GM19463 (cell line): ENCODE measurements around the gene NOL3.
A peak's percentile ranks its signal among the peaks of the same experiment; 100 is the strongest.

Experiments
- ATAC-seq: cut with Tn5 transposase; IDR thresholded peaks from one replicate; pipeline ENCODE4 v1.9.1; 2021; ENCODE audit warnings: mild to moderate bottlenecking, moderate library complexity; ENCODE audit not compliant: unreplicated experiment

The NOL3 gene

DNA sequence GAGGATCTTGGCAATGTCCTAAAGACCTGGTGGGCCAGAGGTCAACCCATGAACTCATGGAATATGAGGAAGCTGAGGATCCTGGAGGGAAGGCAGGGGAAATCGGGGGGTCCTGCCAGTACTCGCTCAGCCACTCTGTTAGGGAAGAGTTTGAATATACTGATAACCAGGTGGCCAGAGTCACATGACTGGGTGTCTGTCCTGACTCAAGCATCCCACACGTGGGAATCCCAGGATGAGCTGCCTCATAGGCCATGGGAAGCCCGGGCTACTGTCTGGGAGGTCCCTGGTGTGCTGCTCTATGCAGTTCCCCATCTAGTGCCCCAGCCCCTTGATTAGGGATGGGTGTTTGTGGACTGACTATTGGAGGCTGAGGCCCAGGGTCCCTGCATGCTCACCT lies 18.0 kb downstream of the NOL3 start:
- no peak for ATAC-seq

DNA sequence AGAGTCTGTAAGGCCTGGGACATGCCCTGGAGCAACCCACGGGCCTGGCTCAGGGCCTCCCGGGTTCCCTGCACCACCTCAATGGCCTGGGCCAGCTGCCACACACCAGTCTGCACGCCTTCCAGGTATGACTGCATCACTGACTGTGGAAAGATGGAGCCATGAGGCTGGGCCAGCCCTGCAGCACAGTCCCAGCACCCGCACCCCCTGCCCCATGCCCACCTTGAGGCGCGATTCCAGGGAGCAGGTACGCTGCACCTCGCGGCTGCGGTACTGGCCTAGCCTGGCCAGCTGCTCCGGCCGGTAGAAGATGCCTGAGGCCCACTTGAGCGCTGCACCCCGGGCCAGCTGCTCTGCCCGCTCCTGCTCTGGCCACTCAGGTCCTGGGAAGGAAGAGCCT lies 18.5 kb downstream of the NOL3 start:
- ATAC-seq: no peak

DNA sequence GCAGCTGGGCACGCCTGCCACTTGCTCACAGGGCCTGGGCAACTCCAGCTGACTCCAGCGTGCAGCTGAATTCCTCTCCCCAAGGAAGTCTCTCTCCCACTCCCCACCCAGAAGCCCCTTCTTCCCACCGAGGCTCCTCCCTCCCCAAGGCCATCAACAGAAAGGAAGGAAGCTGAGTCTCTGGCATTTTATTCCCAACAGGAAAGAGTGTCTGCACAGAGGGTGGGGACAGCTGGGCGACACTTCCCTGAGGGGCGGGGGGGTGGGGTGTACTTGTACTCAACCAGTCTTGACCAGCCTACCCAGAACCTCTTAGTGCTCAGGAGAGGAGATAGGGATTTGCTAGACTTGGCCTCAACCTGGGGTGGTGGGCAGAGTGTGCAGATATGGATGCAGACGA lies 19.7 kb downstream of the NOL3 start, which contains the start of gene EXOC3L1:
TSS of gene EXOC3L1 (minus strand) at position 96 of the 400 bp plus-strand sequence. CDS start 460 bp downstream, outside the sequence.
- ATAC-seq: no peak

DNA sequence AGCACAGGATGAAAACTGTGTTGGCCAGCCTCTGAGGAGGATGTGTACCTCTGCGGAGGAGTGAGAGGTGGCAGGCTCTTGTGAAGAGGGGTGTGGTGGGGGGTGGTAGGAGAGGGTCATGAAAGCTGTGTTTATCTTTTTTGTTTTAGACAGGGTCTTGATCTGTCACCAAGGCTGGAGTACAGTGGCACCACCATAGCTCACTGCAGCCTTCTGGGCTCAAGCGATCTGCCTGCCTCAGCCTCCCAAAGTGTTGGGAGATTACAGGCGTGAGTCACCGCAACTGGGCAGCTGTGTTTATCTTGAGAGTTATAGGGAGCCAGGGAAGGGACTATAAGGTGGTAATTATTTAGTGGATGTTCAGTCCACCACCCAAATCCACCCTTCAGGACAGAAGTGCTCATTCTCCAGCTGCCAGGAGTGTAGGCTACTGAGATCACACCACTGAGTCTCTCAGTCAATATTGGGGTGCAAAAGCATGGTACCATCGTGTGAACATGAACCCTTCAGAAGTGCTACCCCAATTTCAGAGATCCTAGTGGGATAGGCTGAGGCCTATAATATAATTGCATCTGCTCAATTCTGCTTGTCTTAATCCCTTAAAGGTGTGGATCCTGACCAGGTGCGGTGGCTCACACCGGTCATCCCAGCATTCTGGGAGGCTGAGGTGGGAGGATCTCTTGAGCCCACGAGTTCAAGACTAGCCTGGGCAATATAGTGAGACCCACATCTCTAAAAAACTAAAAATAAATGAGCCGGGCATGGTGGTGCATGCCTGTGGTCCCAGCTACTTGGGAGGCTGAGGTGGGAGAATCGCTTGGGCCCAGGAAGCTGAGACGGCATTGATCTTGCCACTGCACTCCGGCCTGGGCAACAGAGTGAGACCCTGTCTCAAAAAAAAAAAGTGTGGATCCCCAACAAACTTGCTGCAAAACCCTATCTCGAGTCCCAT lies 20.4 kb downstream of the NOL3 start:
- no peak for ATAC-seq

DNA sequence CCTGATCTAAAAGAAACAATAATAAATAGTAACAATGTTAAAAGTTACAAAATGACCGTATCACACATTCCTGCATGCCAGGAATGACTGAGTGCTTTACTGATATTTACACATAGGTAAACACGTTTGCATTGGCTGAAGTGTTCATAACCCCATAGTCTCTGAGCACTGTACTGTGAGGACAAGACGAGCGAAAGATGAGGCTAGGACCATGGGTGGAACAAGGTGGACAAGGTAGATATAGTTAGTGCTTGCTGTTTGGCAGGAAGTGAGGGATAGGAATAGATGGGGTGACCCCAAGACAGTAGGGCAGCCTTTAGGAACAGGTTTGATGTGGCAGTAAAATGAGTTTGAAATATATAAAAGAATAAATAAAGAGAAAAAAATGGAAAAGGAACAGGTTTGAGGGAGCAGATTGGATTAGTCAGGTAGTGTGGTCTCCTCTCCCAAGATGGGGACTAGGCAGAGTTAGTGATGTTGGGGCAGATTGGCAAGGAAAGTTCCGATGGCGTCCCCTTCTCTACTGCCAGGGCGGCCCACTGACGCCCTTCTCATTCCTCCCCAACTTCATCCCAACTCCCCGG lies 21.2 kb downstream of the NOL3 start:
- no peak for ATAC-seq

DNA sequence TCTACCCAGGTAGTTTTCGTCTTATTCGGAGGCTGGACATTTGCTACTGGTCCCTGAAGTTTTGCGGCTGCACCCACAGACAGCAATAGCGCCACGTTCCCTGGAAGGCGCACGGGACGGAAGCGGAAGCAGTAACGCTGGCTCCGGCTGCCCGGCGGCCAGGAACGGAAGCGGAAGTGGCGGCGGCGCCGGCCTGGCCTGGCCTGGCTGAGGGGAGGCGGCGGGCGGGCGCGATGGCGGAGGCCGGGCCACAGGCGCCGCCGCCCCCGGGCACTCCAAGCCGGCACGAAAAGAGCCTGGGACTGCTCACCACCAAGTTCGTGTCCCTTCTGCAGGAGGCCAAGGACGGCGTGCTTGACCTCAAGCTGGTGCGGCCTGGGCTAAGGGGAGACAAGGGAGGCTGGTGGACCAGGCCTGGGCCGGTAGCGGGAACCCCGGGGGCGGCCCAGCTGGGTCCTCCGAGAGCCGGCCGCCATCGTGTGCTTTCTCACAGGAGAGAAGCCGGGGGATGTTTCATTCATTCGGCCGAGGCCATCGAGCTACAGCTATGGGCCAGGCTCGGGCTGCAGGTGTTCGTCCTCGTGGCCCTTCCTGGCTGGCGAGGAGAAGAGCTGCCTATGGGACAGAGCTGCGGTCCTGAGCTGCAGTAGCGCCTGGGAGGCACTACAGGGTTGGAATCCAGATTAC lies 21.8 kb downstream of the NOL3 start, which contains the start of gene E2F4:
TSS of gene E2F4 (plus strand) at position 161 of the 687 bp plus-strand sequence. CDS start at position 234, 73 bp downstream.
- peak; percentile 94 for ATAC-seq

DNA sequence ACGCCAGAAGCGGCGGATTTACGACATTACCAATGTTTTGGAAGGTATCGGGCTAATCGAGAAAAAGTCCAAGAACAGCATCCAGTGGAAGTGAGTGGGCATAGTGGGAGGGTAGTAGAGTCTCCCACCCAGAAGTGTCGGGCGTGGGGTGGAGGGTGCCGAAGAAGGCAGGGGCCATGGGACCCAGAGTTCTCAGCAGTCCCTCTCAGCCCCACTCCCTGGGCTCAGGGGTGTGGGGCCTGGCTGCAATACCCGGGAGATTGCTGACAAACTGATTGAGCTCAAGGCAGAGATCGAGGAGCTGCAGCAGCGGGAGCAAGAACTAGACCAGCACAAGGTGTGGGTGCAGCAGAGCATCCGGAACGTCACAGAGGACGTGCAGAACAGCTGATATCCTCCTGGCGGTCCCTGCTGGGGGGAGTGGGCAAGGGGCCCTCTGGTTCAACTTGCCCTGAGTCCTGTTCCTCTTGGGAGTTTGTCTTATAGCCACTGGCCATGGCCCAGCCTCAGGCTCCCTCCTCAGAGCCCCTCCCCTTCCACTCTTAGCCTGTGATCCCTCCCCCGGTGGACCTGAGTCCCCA lies 22.5 kb downstream of the NOL3 start:
- ATAC-seq: no peak

DNA sequence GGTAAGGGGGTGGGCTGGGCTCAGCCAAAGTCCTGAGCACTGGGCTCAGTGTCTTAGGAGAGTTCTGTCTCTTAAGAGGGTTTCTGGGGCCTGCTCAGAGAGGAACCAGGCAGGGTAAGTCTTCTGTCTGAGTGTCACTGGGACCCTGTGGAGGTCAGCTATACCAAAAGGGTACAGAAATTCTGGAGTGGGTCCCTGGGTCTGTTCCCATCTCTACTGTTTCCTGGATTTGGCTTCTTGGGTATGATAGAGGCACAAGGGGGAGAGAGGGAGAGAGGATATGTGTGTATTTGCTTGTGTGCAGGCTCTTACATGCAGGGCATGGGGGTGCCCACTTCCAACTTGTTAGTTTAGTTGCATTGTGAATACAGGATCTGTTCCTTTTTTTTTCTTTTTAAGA lies 23.2 kb downstream of the NOL3 start:
- no peak for ATAC-seq

DNA sequence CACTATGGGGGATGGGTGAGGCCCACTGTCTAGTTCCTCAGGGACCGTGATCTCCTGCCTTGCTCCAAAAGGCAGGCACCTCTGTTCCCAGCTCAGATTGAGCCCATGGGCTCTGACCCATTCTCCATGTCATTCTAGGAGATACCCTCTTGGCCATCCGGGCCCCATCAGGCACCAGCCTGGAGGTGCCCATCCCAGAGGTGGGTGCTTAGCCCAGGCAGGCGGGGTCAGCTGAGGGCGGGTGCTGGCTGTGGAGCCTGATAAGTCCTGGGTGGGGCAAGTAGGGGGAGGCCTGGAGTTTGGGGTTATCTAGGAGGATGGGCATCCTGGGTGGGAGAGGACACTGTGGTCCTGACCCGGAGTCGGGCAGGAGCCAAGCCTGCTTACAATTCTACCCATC lies 23.9 kb downstream of the NOL3 start:
- no peak for ATAC-seq

DNA sequence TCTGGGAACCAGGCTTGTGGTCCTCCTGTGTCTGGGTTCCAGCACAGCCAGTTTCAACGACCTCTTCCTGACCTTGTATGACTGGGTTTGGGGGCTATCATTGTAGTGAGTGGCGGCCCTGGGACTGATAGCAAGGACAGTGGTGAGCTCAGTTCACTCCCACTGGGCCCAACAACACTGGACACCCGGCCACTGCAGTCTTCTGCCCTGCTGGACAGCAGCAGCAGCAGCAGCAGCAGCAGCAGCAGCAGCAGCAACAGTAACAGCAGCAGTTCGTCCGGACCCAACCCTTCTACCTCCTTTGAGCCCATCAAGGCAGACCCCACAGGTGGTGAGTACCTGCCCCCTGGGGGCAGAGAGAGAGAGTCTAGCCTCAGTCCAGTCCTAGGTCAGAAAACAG lies 25.3 kb downstream of the NOL3 start:
- ATAC-seq: no peak

DNA sequence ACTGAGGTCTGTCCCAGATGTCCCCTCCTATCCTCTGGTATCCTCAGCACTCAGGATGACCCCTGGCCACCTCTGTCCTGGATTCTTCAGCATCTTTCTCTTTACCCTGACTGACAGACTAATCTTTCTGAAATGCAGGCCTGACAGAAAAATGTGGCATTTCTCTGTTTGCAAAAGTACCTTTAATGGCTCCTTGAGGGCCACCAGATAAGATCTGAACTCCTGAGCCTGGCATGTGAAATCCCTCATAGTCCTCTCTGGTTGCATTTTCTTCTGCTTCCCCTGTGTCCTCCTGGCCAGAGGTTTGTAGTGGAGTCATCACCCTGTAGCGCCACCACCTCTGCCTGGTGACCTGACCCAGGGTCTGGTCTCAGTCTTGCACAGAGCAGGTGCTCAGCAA lies 26.5 kb downstream of the NOL3 start:
- ATAC-seq: no peak

DNA sequence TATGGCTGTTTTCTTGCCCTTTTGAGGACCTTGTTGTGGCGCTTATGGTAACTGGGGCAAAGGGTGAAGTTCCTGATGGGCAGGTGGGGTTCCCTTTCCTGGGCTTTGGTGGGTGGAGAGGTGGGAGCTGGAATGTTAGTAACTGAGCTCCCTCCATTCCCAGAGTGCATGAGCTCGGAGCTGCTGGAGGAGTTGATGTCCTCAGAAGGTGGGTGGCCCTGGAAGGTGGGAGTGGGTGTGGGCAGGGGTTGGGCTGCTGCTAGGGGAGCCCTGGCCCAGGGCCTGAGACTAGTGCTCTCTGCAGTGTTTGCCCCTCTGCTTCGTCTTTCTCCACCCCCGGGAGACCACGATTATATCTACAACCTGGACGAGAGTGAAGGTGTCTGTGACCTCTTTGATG lies 27.4 kb downstream of the NOL3 start:
- ATAC-seq: no peak

DNA sequence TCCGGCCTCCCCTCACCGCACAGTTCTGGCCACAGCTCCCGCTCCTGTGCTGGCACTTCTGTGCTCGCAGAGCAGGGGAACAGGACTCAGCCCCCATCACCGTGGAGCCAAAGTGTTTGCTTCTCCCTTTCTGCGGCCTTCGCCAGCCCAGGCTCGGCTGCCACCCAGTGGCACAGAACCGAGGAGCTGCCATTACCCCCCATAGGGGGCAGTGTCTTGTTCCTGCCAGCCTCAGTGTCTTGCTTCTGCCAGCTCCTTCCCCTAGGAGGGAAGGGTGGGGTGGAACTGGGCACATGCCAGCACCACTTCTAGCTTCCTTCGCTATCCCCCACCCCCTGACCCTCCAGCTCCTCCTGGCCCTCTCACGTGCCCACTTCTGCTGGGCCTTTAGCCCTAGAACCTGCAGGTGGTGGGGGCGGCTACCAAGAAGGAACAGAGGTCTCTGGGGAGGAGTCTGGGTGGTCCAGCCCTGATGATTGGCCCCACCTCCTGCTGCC lies 27.9 kb downstream of the NOL3 start:
- ATAC-seq: no peak

DNA sequence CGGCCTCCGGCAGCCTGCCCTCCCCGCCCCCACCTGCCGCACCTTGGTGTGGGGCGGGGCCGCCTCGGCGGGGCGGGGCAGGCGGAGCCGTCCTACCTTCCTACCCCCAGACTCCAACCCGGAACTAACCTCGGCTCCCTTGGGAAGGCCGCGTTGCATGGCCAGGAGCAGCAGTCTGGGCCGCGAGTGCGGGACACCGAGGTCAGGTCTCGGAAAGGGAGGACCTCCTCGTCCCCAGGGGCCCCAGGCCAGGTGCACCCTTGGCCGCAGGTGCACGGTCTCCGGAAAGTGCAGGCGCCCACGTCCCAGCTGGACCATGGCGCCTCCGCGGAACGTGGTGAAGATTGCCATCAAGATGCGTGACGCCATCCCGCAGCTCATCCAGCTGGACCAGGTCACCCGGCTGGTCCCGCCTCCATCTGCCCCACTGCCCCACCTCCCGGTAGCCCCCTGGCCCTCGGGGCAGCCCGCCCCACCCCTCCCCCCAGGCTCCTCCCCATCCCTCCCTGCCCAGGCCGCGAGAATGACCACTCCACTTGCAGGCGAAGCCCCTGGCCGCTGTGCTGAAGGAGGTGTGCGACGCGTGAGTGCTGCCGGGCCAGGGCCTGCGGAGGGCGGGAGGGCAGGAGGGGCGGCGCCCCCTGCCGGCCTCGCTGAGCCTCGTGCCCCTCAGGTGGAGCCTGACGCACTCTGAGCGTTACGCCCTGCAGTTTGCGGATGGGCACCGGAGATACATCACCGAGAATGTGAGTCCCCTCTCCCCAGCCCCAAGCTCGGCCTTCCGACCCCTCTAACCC lies 28.9 kb downstream of the NOL3 start, which contains the start of gene ELMO3:
TSS of gene ELMO3 (plus strand) at position 121 of the 797 bp plus-strand sequence. CDS start at position 317, 196 bp downstream.
- no peak for ATAC-seq

DNA sequence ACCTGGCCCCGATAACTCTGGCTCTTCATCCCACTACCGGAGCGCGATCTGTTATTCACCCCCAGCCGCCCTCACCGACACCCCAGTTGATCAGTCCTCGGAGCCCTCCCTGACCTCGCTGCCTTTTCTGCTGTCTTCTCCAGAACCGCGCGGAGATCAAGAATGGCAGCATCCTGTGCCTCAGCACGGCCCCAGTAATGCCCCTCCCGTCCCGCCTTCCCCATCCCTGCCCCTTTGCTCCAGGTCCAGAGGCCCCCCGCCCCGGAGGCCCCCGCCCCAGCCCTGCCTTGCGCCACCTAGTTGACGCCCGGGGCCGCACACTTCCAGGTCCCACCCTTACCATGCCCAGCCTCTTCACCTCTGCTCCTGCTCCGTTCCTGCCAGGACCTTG lies 29.5 kb downstream of the NOL3 start:
- ATAC-seq: no peak

DNA sequence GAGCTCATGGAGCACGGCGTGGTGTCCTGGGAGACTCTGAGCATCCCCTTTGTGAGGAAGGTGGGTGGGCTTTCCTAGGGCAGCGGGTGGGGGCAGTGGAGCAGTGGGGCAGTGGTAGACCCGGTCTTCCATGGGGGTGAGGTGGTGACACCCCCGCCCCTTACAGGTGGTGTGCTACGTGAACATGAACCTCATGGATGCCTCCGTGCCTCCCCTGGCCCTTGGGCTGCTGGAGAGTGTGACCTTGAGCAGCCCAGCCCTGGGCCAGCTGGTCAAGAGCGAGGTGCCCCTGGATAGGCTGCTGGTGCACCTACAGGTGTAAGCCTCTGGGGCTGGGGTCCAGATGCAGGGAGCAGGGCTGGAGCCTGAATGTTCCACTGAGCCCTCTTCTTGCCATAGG lies 30.2 kb downstream of the NOL3 start:
- no peak for ATAC-seq

DNA sequence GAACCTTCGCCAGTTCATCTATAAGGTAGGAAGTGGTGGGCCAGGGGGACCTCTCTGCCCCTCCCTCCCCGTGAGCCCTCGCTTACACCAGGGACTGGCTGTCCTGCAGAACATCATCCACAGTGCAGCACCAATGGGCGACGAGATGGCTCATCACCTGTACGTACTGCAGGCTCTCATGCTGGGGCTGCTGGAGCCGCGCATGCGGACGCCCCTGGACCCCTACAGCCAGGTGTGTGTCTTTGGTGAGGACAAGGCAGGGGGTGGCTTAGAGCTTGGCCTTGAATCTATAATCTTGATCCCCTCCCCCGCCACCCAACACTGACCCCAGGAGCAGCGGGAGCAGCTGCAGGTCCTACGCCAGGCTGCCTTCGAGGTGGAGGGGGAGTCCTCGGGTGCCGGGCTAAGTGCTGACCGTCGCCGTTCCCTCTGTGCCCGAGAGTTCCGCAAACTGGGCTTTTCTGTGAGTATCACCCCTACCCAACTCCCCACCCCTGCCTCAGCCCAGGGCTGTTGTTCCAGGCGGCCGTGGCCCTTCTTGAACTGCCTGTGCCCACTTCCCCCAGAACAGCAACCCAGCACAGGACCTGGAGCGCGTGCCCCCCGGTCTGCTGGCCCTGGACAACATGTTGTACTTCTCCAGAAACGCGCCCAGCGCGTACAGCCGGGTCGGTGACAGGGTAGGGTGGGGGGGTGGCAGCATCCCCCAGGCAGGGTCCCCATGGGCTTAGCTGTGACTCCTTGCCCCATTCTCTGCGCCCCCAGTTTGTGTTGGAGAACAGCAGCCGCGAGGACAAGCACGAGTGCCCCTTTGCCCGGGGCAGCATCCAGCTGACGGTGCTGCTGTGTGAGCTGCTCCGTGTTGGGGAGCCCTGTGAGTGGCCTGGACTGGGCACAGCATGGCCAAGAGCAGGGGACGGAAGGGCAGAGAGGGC lies 31.3 kb downstream of the NOL3 start:
- ATAC-seq: no peak

DNA sequence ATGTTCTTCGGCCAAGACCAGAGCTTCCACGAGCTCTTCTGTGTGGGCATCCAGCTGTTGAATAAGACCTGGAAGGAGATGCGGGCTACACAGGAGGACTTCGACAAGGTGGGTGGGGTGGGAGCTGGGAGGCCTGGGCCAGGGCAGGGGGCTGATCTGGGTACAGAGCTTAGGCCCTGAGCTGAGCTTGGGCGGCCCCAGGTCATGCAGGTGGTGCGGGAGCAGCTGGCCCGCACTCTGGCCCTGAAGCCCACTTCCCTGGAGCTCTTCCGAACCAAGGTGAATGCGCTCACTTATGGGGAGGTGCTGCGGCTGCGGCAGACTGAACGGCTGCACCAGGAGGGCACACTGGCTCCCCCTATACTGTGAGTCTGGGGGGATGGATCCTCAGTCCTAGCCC lies 32.1 kb downstream of the NOL3 start:
- ATAC-seq: no peak

DNA sequence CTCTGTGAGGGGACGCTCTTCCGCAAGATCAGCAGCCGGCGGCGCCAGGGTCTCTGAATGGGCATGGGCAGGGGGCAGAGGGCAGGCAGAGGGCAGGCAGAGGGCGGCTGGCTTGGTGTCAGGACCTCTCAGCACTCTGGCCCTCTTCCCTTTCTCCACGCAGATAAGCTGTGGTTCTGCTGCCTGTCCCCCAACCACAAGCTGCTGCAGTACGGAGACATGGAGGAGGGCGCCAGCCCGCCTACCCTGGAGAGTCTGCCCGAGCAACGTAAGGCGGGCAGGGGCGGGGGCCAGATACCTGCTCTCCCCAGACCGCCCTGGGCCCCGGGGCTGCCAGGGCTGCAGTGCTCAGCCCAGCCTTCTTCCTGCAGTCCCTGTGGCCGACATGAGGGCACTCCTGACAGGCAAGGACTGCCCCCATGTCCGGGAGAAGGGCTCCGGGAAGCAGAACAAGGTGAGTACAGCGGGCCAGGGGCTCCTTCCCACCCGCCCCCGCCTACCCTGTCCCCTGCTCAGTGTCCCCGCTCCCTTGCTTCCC lies 32.7 kb downstream of the NOL3 start:
- ATAC-seq: no peak
